Measurements from ENCODE around the gene SLF1.
"Not testable (repeated sequence)": the region's sequence is repeated elsewhere in the genome, so short reads cannot be mapped to it uniquely, and the experiment has no call there.

Gene SLF1

GRCh38 chr5:94618493-94619328 is at the start of gene SLF1, which contains the start of gene KIAA0825:
SLF1 (plus strand) TSS chr5:94618669; CDS start chr5:94628811, 10,142 bp downstream.
KIAA0825 (minus strand) TSS chr5:94618604; CDS start chr5:94537126, 81,478 bp downstream.
- Mint-ChIP-seq H3K4me3 (peak within 1 kb of the TSS; percentile 91), H3K4me1 (ENCODE audit: low read depth) (peaks cover 52% of the 10 kb centered on the region), H3K9me3 (no peaks in the 10 kb centered on the region), H3K27ac (peak within 1 kb of the TSS; percentile 99), H3K27me3 (no peaks in the 10 kb centered on the region), H3K36me3 (ENCODE audit: low read depth) (peaks cover 20% of the 10 kb centered on the region)
- DNase-seq, result peak; percentile 91

- no peaks in the 10 kb centered on the region for H3K36me3 Mint-ChIP-seq (ENCODE audit: low read depth)
- no peak overlapping the region for H3K4me3 Mint-ChIP-seq
- H3K27ac Mint-ChIP-seq, result no peak overlapping the region
- DNase-seq, result no peak
- H3K9me3 Mint-ChIP-seq, result no peaks in the 10 kb centered on the region
- peaks cover 22% of the 10 kb centered on the region for H3K4me1 Mint-ChIP-seq (ENCODE audit: low read depth)
- H3K27me3 Mint-ChIP-seq, result no peaks in the 10 kb centered on the region
These were observed 47.1 kb upstream of the SLF1 start for GRCh38 chr5:94571415-94571814.

GRCh38 chr5:94573349-94573748 is 45.1 kb upstream of the SLF1 start:
- not testable (repeated sequence) for H3K9me3 Mint-ChIP-seq; H3K36me3 Mint-ChIP-seq (ENCODE audit: low read depth); H3K4me3 Mint-ChIP-seq; DNase-seq; H3K27me3 Mint-ChIP-seq
- peaks cover 38% of the 10 kb centered on the region for H3K4me1 Mint-ChIP-seq (ENCODE audit: low read depth)
- peak overlapping the region; percentile 34 for H3K27ac Mint-ChIP-seq

GRCh38 chr5:94575196-94575595 is 43.3 kb upstream of the SLF1 start:
- no peak overlapping the region for H3K4me3 Mint-ChIP-seq
- no peaks in the 10 kb centered on the region for H3K9me3 Mint-ChIP-seq
- H3K4me1 Mint-ChIP-seq (ENCODE audit: low read depth), result peaks cover 44% of the 10 kb centered on the region
- no peaks in the 10 kb centered on the region for H3K27me3 Mint-ChIP-seq
- no peaks in the 10 kb centered on the region for H3K36me3 Mint-ChIP-seq (ENCODE audit: low read depth)
- DNase-seq, result no peak
- peak overlapping the region; percentile 73 for H3K27ac Mint-ChIP-seq

- no peak for DNase-seq
- Mint-ChIP-seq H3K36me3 (ENCODE audit: low read depth) (no peaks in the 10 kb centered on the region), H3K27ac (no peak overlapping the region), H3K4me1 (ENCODE audit: low read depth) (peaks cover 44% of the 10 kb centered on the region), H3K4me3 (no peak overlapping the region), H3K9me3 (no peaks in the 10 kb centered on the region), H3K27me3 (no peaks in the 10 kb centered on the region)
These were observed 40.8 kb upstream of the SLF1 start for GRCh38 chr5:94577466-94578245.

GRCh38 chr5:94595281-94595840 is 23.1 kb upstream of the SLF1 start:
- no peaks in the 10 kb centered on the region for H3K36me3 Mint-ChIP-seq (ENCODE audit: low read depth)
- no peak overlapping the region for H3K4me3 Mint-ChIP-seq

GRCh38 chr5:94613583-94613982 is 4.9 kb upstream of the SLF1 start:
- Mint-ChIP-seq H3K9me3 (no peaks in the 10 kb centered on the region), H3K27ac (no peak overlapping the region), H3K27me3 (no peaks in the 10 kb centered on the region), H3K36me3 (ENCODE audit: low read depth) (peaks cover 10% of the 10 kb centered on the region), H3K4me1 (ENCODE audit: low read depth) (peaks cover 27% of the 10 kb centered on the region), H3K4me3 (no peak overlapping the region)
- DNase-seq, result no peak

More at GRCh38 chr5:94595281-94595840, 23.1 kb upstream of the SLF1 start:
- H3K4me1 Mint-ChIP-seq (ENCODE audit: low read depth), result no peaks in the 10 kb centered on the region
- H3K27ac Mint-ChIP-seq, result no peak overlapping the region
- DNase-seq, result no peak
- H3K27me3 Mint-ChIP-seq, result no peaks in the 10 kb centered on the region
- peaks cover 2% of the 10 kb centered on the region for H3K9me3 Mint-ChIP-seq

- H3K36me3 Mint-ChIP-seq (ENCODE audit: low read depth), result peaks cover 17% of the 10 kb centered on the region
- no peak for DNase-seq
- H3K4me3 Mint-ChIP-seq, result no peak overlapping the region
- no peaks in the 10 kb centered on the region for H3K9me3 Mint-ChIP-seq
- peaks cover 30% of the 10 kb centered on the region for H3K4me1 Mint-ChIP-seq (ENCODE audit: low read depth)
- no peaks in the 10 kb centered on the region for H3K27me3 Mint-ChIP-seq
- H3K27ac Mint-ChIP-seq, result no peak overlapping the region
These were observed 4.2 kb upstream of the SLF1 start for GRCh38 chr5:94614156-94614805.

- Mint-ChIP-seq H3K36me3 (ENCODE audit: low read depth) (peaks cover 20% of the 10 kb centered on the region), H3K27me3 (no peaks in the 10 kb centered on the region)
These were observed 2.6 kb upstream of the SLF1 start for GRCh38 chr5:94615862-94616261.

GRCh38 chr5:94618029-94618492 is 408 bp upstream of the SLF1 start:
- no peaks in the 10 kb centered on the region for H3K27me3 Mint-ChIP-seq
- H3K27ac Mint-ChIP-seq, result peak overlapping the region; percentile 99
- peaks cover 49% of the 10 kb centered on the region for H3K4me1 Mint-ChIP-seq (ENCODE audit: low read depth)
- no peaks in the 10 kb centered on the region for H3K9me3 Mint-ChIP-seq
- no peak for DNase-seq
- peak overlapping the region; percentile 91 for H3K4me3 Mint-ChIP-seq
- H3K36me3 Mint-ChIP-seq (ENCODE audit: low read depth), result peaks cover 20% of the 10 kb centered on the region

More at GRCh38 chr5:94615862-94616261, 2.6 kb upstream of the SLF1 start:
- DNase-seq, result no peak
- no peak overlapping the region for H3K4me3 Mint-ChIP-seq
- peaks cover 39% of the 10 kb centered on the region for H3K4me1 Mint-ChIP-seq (ENCODE audit: low read depth)
- H3K27ac Mint-ChIP-seq, result no peak overlapping the region
- no peaks in the 10 kb centered on the region for H3K9me3 Mint-ChIP-seq

GRCh38 chr5:94620256-94620655 is 1.8 kb downstream of the SLF1 start:
- peaks cover 20% of the 10 kb centered on the region for H3K36me3 Mint-ChIP-seq (ENCODE audit: low read depth)
- H3K4me1 Mint-ChIP-seq (ENCODE audit: low read depth), result peaks cover 52% of the 10 kb centered on the region
- no peak overlapping the region for H3K27ac Mint-ChIP-seq
- no peaks in the 10 kb centered on the region for H3K27me3 Mint-ChIP-seq
- DNase-seq, result no peak
- H3K9me3 Mint-ChIP-seq, result no peaks in the 10 kb centered on the region
- peak overlapping the region; percentile 91 for H3K4me3 Mint-ChIP-seq

GRCh38 chr5:94621763-94622162 is 3.3 kb downstream of the SLF1 start:
- Mint-ChIP-seq H3K36me3 (ENCODE audit: low read depth) (peaks cover 22% of the 10 kb centered on the region), H3K4me3 (no peak overlapping the region), H3K9me3 (no peaks in the 10 kb centered on the region), H3K27me3 (no peaks in the 10 kb centered on the region), H3K27ac (no peak overlapping the region), H3K4me1 (ENCODE audit: low read depth) (peaks cover 47% of the 10 kb centered on the region)
- DNase-seq, result no peak

GRCh38 chr5:94623011-94623410 is 4.5 kb downstream of the SLF1 start:
- Mint-ChIP-seq H3K27ac (no peak overlapping the region), H3K36me3 (ENCODE audit: low read depth) (peaks cover 18% of the 10 kb centered on the region), H3K27me3 (no peaks in the 10 kb centered on the region), H3K4me3 (no peak overlapping the region), H3K4me1 (ENCODE audit: low read depth) (peaks cover 37% of the 10 kb centered on the region), H3K9me3 (no peaks in the 10 kb centered on the region)
- no peak for DNase-seq

- H3K9me3 Mint-ChIP-seq, result no peaks in the 10 kb centered on the region
- peaks cover 37% of the 10 kb centered on the region for H3K4me1 Mint-ChIP-seq (ENCODE audit: low read depth)
- no peak overlapping the region for H3K4me3 Mint-ChIP-seq
- H3K27ac Mint-ChIP-seq, result no peak overlapping the region
- DNase-seq, result no peak
- H3K27me3 Mint-ChIP-seq, result no peaks in the 10 kb centered on the region
- H3K36me3 Mint-ChIP-seq (ENCODE audit: low read depth), result peaks cover 13% of the 10 kb centered on the region
These were observed 5.4 kb downstream of the SLF1 start for GRCh38 chr5:94623877-94624276.
